Natural killer cell (primary cell): ENCODE data around the gene MYLK. TPM values are rescaled to one million over a fixed set of nuclear protein-coding genes. Genes with fewer than 3 reads are reported as not detected.

ENCODE experiments used
- ATAC-seq, 3 donors: fragments of 150-1000 bp in 2 of 3; fragments of 200-7000 bp in 1 of 3; cut with Tn5 transposase; 1 replicate in 1 of 3; 2 replicates in 2 of 3; pipeline ENCODE4 v1.10.0; 2021; ENCODE audit warnings: mild to moderate bottlenecking in 2 of 3, moderate library complexity in 2 of 3
- DNase-seq, 2 donors: peaks; one replicate each; pipeline versions ENCODE4 v3.0.0 to v3.0.0-alpha.2; 2013 to 2021; ENCODE audit warnings: mixed read lengths in 1 of 2
- H3K27ac ChIP-seq: one replicate; pipeline ENCODE4 v1.5.1; 2013; ENCODE audit warnings: mild to moderate bottlenecking, low read length
- H3K27me3 ChIP-seq: one replicate; pipeline ENCODE4 v1.6.1; 2013; ENCODE audit warnings: low read length; ENCODE audit not compliant: control insufficient read depth, insufficient read depth
- H3K36me3 ChIP-seq: one replicate; pipeline ENCODE4 v1.6.1; 2013; ENCODE audit warnings: low read length; ENCODE audit not compliant: control insufficient read depth, insufficient read depth
- H3K4me1 ChIP-seq: one replicate; pipeline ENCODE4 v1.6.1; 2013; ENCODE audit warnings: low read length; ENCODE audit not compliant: control insufficient read depth, insufficient read depth
- H3K4me3 ChIP-seq: one replicate; pipeline ENCODE4 v1.5.1; 2013; ENCODE audit warnings: low read length
- H3K9me3 ChIP-seq: one replicate; pipeline ENCODE4 v1.6.1; 2013; ENCODE audit warnings: low read length; ENCODE audit not compliant: control insufficient read depth, insufficient read depth
- H3K27ac Mint-ChIP-seq, 2 donors: one replicate each; pipeline ENCODE4 v1.8.0; 2022; ENCODE audit warnings: mild to moderate bottlenecking in 2 of 2, mixed read lengths in 2 of 2, moderate library complexity in 1 of 2
- H3K27me3 Mint-ChIP-seq, 2 donors: one replicate each; pipeline ENCODE4 v1.8.0; 2022; ENCODE audit warnings: low read depth in 2 of 2, mixed read lengths in 2 of 2
- H3K36me3 Mint-ChIP-seq: one replicate; pipeline ENCODE4 v1.8.0; 2022; ENCODE audit warnings: mixed read lengths
- H3K4me1 Mint-ChIP-seq, 2 donors: one replicate each; pipeline ENCODE4 v1.8.0; 2022; ENCODE audit warnings: mixed read lengths in 2 of 2
- H3K4me3 Mint-ChIP-seq: one replicate; pipeline ENCODE4 v1.8.0; 2022; ENCODE audit warnings: mild to moderate bottlenecking, moderate library complexity, mixed read lengths
- H3K9me3 Mint-ChIP-seq, 2 donors: one replicate each; pipeline ENCODE4 v1.8.0; 2022; ENCODE audit warnings: mixed read lengths in 2 of 2
- WGBS: methylation state at CpG from one replicate; pipeline ENCODE4 v1.1.7; 2013; ENCODE audit warnings: missing lambda C conversion rate; ENCODE audit not compliant: insufficient coverage; 5-methylcytosine and 5-hydroxymethylcytosine counted together
- intact Hi-C: fragments of 100-400 bp; cut with micrococcal nuclease; formaldehyde crosslinking; loops from one replicate; pipeline ENCODE4 v1.14.2; 2022
- total RNA-seq, 4 donors: library from RNA; stranded (reverse); fragments of 120-200 nt in 1 of 4; gene quantifications; one replicate each; pipeline versions ENCODE4 v1.2.3 to v1.2.4, GENCODE V29; 2013 to 2022
- TF ChIP-seq, protein P1 (sequence below): fragments of 200-600 bp; IDR thresholded peaks from one replicate; pipeline ENCODE4 v1.8.0; 2022; ENCODE audit warnings: antibody characterized with exemption

MYLK gene
- total RNA-seq, 3 donors from 2014 or later (not counting 1 experiment from before 2014, with no cell fraction given) = 0.39 to 5.4 (median 3.4) TPM

DNA sequence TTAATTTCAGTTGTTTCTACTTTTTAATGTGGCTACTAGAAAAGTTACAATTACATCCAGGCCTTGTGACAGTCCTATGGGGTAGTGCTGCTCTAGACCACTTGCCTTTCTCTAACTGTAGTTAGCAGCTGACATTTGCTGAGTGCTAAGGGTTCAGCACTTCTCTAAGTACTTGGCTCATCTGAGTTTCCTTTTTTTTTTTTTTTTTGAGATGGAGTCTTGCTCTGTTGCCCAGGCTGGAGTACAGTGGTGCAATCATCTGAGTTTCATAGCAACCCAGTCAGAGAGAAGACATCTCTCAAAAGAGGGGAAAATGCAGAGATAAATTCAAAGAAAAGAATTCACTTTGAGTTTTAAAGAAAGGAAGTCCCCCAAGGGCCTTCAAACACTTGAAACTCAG is 130.8 kb downstream of the MYLK start:
- no peaks in the 10 kb centered on the region for H3K36me3 Mint-ChIP-seq
- no peak for DNase-seq
- Histone ChIP-seq H3K36me3 (no peaks in the 10 kb centered on the region), H3K27ac (no peak overlapping the region), H3K27me3 (no peaks in the 10 kb centered on the region), H3K9me3 (no peaks in the 10 kb centered on the region), H3K4me3 (no peak overlapping the region), H3K4me1 (peaks cover 8% of the 10 kb centered on the region)
- H3K27me3 Mint-ChIP-seq = peaks cover 0 to 3% of the 10 kb centered on the region in 2 donors
- no peak overlapping the region for H3K27ac Mint-ChIP-seq
- intact Hi-C loops = no loop called here
- ATAC-seq = no peak
- TF ChIP-seq, protein P1, sequence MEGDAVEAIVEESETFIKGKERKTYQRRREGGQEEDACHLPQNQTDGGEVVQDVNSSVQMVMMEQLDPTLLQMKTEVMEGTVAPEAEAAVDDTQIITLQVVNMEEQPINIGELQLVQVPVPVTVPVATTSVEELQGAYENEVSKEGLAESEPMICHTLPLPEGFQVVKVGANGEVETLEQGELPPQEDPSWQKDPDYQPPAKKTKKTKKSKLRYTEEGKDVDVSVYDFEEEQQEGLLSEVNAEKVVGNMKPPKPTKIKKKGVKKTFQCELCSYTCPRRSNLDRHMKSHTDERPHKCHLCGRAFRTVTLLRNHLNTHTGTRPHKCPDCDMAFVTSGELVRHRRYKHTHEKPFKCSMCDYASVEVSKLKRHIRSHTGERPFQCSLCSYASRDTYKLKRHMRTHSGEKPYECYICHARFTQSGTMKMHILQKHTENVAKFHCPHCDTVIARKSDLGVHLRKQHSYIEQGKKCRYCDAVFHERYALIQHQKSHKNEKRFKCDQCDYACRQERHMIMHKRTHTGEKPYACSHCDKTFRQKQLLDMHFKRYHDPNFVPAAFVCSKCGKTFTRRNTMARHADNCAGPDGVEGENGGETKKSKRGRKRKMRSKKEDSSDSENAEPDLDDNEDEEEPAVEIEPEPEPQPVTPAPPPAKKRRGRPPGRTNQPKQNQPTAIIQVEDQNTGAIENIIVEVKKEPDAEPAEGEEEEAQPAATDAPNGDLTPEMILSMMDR = no peak
- H3K4me3 Mint-ChIP-seq = no peak overlapping the region
- H3K4me1 Mint-ChIP-seq = peaks cover 10% of the 10 kb centered on the region in 2 donors
- no peaks in the 10 kb centered on the region for H3K9me3 Mint-ChIP-seq

DNA sequence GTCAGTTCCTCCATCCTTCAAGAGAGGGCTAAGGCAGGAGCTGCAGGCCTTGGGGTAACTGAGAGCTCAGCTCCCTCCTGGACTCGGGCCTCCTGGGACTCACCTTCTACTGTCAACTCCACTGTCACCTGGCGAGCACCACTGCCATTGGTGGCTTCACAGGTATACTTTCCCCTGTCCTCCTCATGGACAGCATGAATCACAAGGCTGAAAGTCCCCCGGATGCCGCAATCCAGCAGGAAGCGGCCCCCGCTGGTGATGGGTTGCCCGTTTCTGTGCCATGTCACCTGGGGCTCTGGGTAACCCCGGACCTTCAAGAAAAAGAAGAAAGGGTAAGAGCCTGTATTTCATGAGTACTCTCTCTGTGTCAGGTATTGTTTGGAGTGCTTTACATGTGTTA is 131.9 kb downstream of the MYLK start:
- Mint-ChIP-seq H3K4me3 (no peak overlapping the region), H3K27ac (no peak overlapping the region), H3K27me3 (peaks cover 0 to under 1% of the 10 kb centered on the region in 2 donors), H3K36me3 (no peaks in the 10 kb centered on the region), H3K4me1 (peaks cover 2% of the 10 kb centered on the region in 2 donors), H3K9me3 (no peaks in the 10 kb centered on the region)
- WGBS = 91% methylated on average over 8 of the region's 8 CpGs
- intact Hi-C loops = no loop called here
- no peaks in the 10 kb centered on the region for H3K27me3 ChIP-seq
- no peak overlapping the region for H3K4me3 ChIP-seq
- H3K4me1 ChIP-seq = peaks cover 4% of the 10 kb centered on the region
- DNase-seq (no peak), ATAC-seq (no peak)
- no peaks in the 10 kb centered on the region for H3K36me3 ChIP-seq
- TF ChIP-seq, protein P1 = no peak
- no peak overlapping the region for H3K27ac ChIP-seq
- no peaks in the 10 kb centered on the region for H3K9me3 ChIP-seq

DNA sequence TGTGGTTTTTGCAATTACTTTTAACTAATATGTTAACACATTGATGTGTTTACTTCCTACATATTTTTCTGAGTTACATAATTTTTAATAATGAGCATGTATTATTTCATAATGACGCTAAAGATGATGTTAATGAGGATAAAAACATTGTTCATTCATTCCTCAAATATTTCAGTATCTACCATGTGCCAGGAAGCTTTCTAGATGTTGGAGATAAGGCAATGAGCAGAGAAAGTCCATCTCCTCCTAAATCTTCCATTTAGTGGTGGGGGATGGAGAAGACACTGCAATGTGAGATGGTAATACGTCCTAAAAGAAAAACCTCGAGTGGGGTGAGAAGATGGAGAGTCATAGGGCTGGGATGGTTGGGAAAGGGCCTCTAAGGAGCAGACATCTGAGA is 132.7 kb downstream of the MYLK start:
- H3K9me3 Mint-ChIP-seq = no peaks in the 10 kb centered on the region
- no peak overlapping the region for H3K4me3 Mint-ChIP-seq
- Histone ChIP-seq H3K9me3 (no peaks in the 10 kb centered on the region), H3K4me3 (no peak overlapping the region), H3K27me3 (no peaks in the 10 kb centered on the region), H3K36me3 (no peaks in the 10 kb centered on the region), H3K4me1 (no peaks in the 10 kb centered on the region), H3K27ac (no peak overlapping the region)
- intact Hi-C loops = no loop called here
- H3K27me3 Mint-ChIP-seq = no peaks in the 10 kb centered on the region
- TF ChIP-seq, protein P1 = no peak
- no peaks in the 10 kb centered on the region for H3K36me3 Mint-ChIP-seq
- WGBS = 84% methylated on average over 2 of the region's 3 CpGs
- no peaks in the 10 kb centered on the region for H3K4me1 Mint-ChIP-seq
- H3K27ac Mint-ChIP-seq = no peak overlapping the region
- no peak for DNase-seq
- no peak for ATAC-seq

GRCh38 chr3:123750659-123751420 is 133.3 kb downstream of the MYLK start:
- Histone ChIP-seq H3K36me3 (no peaks in the 10 kb centered on the region), H3K4me1 (no peaks in the 10 kb centered on the region), H3K27me3 (no peaks in the 10 kb centered on the region), H3K9me3 (no peaks in the 10 kb centered on the region), H3K27ac (no peak overlapping the region), H3K4me3 (no peak overlapping the region)
- TF ChIP-seq, protein P1 = no peak
- 77% methylated on average over 1 of the region's 3 CpGs for WGBS
- H3K4me3 Mint-ChIP-seq = no peak overlapping the region
- intact Hi-C loops = no loop called here
- H3K4me1 Mint-ChIP-seq = no peaks in the 10 kb centered on the region
- DNase-seq (no peak), ATAC-seq (no peak)
- no peaks in the 10 kb centered on the region for H3K9me3 Mint-ChIP-seq
- no peaks in the 10 kb centered on the region for H3K27me3 Mint-ChIP-seq
- no peak overlapping the region for H3K27ac Mint-ChIP-seq
- H3K36me3 Mint-ChIP-seq = no peaks in the 10 kb centered on the region
